ENCODE results near the gene KIF26B.

- TF ChIP-seq, protein P1, sequence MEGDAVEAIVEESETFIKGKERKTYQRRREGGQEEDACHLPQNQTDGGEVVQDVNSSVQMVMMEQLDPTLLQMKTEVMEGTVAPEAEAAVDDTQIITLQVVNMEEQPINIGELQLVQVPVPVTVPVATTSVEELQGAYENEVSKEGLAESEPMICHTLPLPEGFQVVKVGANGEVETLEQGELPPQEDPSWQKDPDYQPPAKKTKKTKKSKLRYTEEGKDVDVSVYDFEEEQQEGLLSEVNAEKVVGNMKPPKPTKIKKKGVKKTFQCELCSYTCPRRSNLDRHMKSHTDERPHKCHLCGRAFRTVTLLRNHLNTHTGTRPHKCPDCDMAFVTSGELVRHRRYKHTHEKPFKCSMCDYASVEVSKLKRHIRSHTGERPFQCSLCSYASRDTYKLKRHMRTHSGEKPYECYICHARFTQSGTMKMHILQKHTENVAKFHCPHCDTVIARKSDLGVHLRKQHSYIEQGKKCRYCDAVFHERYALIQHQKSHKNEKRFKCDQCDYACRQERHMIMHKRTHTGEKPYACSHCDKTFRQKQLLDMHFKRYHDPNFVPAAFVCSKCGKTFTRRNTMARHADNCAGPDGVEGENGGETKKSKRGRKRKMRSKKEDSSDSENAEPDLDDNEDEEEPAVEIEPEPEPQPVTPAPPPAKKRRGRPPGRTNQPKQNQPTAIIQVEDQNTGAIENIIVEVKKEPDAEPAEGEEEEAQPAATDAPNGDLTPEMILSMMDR (IDR thresholded peaks at IDR 0.05; ENCODE audit: low read length): no peak
- TF ChIP-seq EZH2 (optimal IDR thresholded peaks at IDR 0.05; ENCODE audit: low read depth, low read length) (no peak), EZH2phosphoT487 (IDR thresholded peaks at IDR 0.05; ENCODE audit: low read length) (no peak)
Observed at GRCh38 chr1:245704765-245705164, 550.0 kb downstream of the KIF26B start.

All from MM.1S (cell line).